ENCODE results near the gene PAK1. TPM values are rescaled to one million over a fixed set of nuclear protein-coding genes. Genes with fewer than 3 reads are reported as not detected.

Gene PAK1
- total and polyA plus RNA-seq, 10 of the 15 experiments (the other 5 are each of a cell fraction or from before 2014, with no cell fraction given) = 43.8 to 321 (median 110) TPM

GRCh38 chr11:77471558-77472193, 2.2 kb downstream of the PAK1 start:
- no peak overlapping the region; the same call in 1 of the 2 replicates for H2AFZ ChIP-seq (ENCODE audit: control insufficient read depth, low read depth, low read length)
- SMC1A ChIA-PET (ENCODE audit: uncharacterized antibody, unreplicated experiment) = interaction anchor here (0.6 to 8.6 kb wide), 24 partner anchors 10 to 121 kb away, joined by 3 to 289 read pairs (median 10); no protein-coding TSS in a partner anchor
- RAD21 ChIA-PET (ENCODE audit: unreplicated experiment) = interaction anchor here (0.9 to 7.2 kb wide), 17 partner anchors 11 to 90 kb away, joined by 3 to 162 read pairs (median 10); no protein-coding TSS in a partner anchor
- H3K4me2 ChIP-seq (ENCODE audit: control insufficient read depth, insufficient read depth) = peak overlapping the region; percentile 90
- no peaks in the 10 kb centered on the region for H4K20me1 ChIP-seq (ENCODE audit: control insufficient read depth, insufficient read depth)
- DNase-seq (ENCODE audit: low read depth, low spot score) = no peak
- H3K27me3 ChIP-seq (replicated peaks in 1 of 2; ENCODE audit: control insufficient read depth in 2 of 2, insufficient read depth in 2 of 2, low read length in 1 of 2) = no peaks in the 10 kb centered on the region
- H3K79me2 ChIP-seq (ENCODE audit: control insufficient read depth, insufficient read depth, low read length) = peaks cover 63% of the 10 kb centered on the region
- H3K36me3 ChIP-seq (ENCODE audit: control insufficient read depth in 2 of 2, insufficient read depth in 2 of 2, low read length in 1 of 2) = no peaks in the 10 kb centered on the region
- TF ChIP-seq, protein P1, sequence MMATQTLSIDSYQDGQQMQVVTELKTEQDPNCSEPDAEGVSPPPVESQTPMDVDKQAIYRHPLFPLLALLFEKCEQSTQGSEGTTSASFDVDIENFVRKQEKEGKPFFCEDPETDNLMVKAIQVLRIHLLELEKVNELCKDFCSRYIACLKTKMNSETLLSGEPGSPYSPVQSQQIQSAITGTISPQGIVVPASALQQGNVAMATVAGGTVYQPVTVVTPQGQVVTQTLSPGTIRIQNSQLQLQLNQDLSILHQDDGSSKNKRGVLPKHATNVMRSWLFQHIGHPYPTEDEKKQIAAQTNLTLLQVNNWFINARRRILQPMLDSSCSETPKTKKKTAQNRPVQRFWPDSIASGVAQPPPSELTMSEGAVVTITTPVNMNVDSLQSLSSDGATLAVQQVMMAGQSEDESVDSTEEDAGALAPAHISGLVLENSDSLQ (IDR thresholded peaks at IDR 0.05) = peak; percentile 8; the same call in 1 of the 2 replicates
- peak; percentile 44; the same call in 1 of the 2 replicates for TF ChIP-seq RAD21 (IDR thresholded peaks at IDR 0.05; ENCODE audit: insufficient read depth, low read depth, low read length)
- TF ChIP-seq CTCF (IDR thresholded peaks at IDR 0.05 in 2 of 3, conservative IDR thresholded peaks at IDR 0.05 in 1 of 3; ENCODE audit: control insufficient read depth in 2 of 3, extremely low read depth in 1 of 3, insufficient read depth in 1 of 3, low read depth in 3 of 3, low read length in 3 of 3) = peak; percentile 33 to 40 (median 36); a peak in 3 of 6 replicates
- TF ChIP-seq SMARCA5 (IDR thresholded peaks at IDR 0.05) = 0 out of 2 replicates have a peak, but pooled peaks have one; percentile 39
- TF ChIP-seq, protein P2, sequence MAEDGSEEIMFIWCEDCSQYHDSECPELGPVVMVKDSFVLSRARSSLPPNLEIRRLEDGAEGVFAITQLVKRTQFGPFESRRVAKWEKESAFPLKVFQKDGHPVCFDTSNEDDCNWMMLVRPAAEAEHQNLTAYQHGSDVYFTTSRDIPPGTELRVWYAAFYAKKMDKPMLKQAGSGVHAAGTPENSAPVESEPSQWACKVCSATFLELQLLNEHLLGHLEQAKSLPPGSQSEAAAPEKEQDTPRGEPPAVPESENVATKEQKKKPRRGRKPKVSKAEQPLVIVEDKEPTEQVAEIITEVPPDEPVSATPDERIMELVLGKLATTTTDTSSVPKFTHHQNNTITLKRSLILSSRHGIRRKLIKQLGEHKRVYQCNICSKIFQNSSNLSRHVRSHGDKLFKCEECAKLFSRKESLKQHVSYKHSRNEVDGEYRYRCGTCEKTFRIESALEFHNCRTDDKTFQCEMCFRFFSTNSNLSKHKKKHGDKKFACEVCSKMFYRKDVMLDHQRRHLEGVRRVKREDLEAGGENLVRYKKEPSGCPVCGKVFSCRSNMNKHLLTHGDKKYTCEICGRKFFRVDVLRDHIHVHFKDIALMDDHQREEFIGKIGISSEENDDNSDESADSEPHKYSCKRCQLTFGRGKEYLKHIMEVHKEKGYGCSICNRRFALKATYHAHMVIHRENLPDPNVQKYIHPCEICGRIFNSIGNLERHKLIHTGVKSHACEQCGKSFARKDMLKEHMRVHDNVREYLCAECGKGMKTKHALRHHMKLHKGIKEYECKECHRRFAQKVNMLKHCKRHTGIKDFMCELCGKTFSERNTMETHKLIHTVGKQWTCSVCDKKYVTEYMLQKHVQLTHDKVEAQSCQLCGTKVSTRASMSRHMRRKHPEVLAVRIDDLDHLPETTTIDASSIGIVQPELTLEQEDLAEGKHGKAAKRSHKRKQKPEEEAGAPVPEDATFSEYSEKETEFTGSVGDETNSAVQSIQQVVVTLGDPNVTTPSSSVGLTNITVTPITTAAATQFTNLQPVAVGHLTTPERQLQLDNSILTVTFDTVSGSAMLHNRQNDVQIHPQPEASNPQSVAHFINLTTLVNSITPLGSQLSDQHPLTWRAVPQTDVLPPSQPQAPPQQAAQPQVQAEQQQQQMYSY (CRISPR knock-in tag; IDR thresholded peaks at IDR 0.05) = no peak
- CTCF ChIA-PET = interaction anchor here (0.7 to 3.2 kb wide), 32 partner anchors 11 to 527 kb away, joined by 3 to 119 read pairs (median 4); partner anchors contain the start of gene INTS4
- H3K4me1 ChIP-seq (ENCODE audit: control insufficient read depth, insufficient read depth, low read length) = peaks cover 18% of the 10 kb centered on the region
- peak overlapping the region; percentile 92 for H3K4me3 ChIP-seq
- H3K9ac ChIP-seq (ENCODE audit: control insufficient read depth, insufficient read depth, low read length) = peak overlapping the region; percentile 57
- FAIRE-seq = no peak
- peak; percentile 6 for ATAC-seq
- H3K9me3 ChIP-seq (replicated peaks; ENCODE audit: control insufficient read depth, insufficient read depth, low read length) = no peaks in the 10 kb centered on the region
- intact Hi-C loops (cut with micrococcal nuclease; ENCODE audit: unreplicated experiment) (loop anchor here (2.0 to 10.0 kb wide), 4 partner anchors 23 to 143 kb away; no protein-coding TSS in a partner anchor), in situ Hi-C loops (cut with MboI) (no loop called here)
- BruUV-seq (replicated peaks) = no TSS peak
- H3K27ac ChIP-seq (ENCODE audit: control insufficient read depth, insufficient read depth) = peak overlapping the region; percentile 82
- whole genome bisulfite sequencing (ENCODE audit: insufficient coverage, insufficient replicate concordance, low lambda C conversion rate, missing lambda C conversion rate) = 63% methylated on average over 3 of the region's 3 CpGs
- POLR2A ChIA-PET = interaction anchor here (0.7 to 7.3 kb wide), 14 partner anchors 10 to 89 kb away, joined by 3 to 100 read pairs (median 4); no protein-coding TSS in a partner anchor

Measured in GM12878 (cell line).